GM12865 (cell line): Measurements from ENCODE around the gene SAXO1.

Experiments
- DNase-seq: peaks from one replicate; pipeline ENCODE4 v3.0.0; 2010; ENCODE audit warnings: low read depth
- H3K4me3 ChIP-seq: 2 replicates; pipeline ENCODE4 v1.5.1; 2011; ENCODE audit warnings: mild to moderate bottlenecking, low read depth, low read length, control low read depth
- TF ChIP-seq, protein P1 (sequence below): IDR thresholded peaks from 2 replicates; pipeline ENCODE4 v1.5.1; 2011; ENCODE audit warnings: low read length, control low read depth, low read depth, inconsistent platforms; ENCODE audit not compliant: insufficient read depth; ENCODE audit errors: missing control alignments

SAXO1 gene

DNA sequence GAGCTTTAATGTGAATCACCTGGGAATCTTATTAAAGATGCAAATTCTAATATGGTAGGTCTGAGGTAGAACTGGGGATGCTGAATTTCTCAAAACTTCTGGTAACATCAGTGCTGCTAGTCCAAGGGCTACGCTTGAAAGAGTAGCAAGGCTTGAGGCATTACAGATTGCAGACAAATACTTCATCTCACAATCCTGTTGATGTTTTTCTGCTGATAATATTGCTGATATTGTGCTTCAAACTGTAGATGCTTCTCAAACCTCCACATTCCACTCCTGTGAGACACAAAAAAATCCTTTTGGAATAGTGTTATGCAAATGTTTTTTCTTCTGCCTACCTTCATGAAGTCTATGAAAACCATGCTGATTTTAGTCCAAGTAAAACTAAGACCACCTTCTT, 139.5 kb downstream of the SAXO1 start:
- H3K4me3 ChIP-seq: no peak overlapping the region
- no peak for DNase-seq
- TF ChIP-seq, protein P1, sequence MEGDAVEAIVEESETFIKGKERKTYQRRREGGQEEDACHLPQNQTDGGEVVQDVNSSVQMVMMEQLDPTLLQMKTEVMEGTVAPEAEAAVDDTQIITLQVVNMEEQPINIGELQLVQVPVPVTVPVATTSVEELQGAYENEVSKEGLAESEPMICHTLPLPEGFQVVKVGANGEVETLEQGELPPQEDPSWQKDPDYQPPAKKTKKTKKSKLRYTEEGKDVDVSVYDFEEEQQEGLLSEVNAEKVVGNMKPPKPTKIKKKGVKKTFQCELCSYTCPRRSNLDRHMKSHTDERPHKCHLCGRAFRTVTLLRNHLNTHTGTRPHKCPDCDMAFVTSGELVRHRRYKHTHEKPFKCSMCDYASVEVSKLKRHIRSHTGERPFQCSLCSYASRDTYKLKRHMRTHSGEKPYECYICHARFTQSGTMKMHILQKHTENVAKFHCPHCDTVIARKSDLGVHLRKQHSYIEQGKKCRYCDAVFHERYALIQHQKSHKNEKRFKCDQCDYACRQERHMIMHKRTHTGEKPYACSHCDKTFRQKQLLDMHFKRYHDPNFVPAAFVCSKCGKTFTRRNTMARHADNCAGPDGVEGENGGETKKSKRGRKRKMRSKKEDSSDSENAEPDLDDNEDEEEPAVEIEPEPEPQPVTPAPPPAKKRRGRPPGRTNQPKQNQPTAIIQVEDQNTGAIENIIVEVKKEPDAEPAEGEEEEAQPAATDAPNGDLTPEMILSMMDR: no peak

DNA sequence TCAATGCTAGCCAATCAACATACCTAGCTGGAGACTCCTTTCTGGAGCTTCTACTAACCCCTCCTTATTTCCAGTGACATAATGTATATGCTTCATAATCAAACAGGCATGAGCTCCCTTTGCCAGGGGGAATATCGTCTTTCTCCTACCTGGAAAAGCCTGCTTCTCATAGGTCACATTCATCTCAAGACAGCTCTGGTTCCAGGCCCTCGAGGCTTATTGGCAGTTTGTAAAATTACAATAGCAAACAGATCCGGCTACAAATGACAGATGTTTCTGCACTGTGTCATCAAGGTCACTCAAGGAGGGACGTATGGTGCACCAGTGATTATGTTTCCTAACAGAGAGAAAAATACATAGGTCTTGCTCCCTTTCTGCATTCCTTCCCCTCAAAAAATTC, 140.0 kb downstream of the SAXO1 start:
- no peak overlapping the region for H3K4me3 ChIP-seq
- TF ChIP-seq, protein P1: no peak
- DNase-seq: no peak

- H3K4me3 ChIP-seq: no peak overlapping the region
- no peak for DNase-seq
- TF ChIP-seq, protein P1: no peak
These were observed 140.9 kb downstream of the SAXO1 start for GRCh38 chr9:18891946-18892670.

DNA sequence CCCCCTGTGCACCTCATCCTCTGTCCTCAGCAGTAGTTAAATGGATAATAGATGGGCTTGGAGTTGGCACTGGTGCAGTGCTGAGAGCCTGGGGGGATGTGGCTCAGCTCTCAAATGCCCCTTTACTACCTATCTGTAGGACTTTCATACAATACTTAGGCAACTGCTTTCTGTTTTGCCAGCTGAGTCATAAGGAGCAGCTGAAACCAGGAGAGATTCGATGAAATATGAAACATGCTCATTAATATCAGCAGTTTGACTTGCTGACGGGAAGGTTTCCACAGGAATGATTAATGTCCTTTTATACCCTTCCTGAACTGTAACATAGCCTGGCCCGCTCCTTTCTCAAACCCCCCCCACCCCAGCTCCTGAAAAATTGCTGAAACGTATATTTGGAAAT, 142.6 kb downstream of the SAXO1 start:
- TF ChIP-seq, protein P1: no peak
- peak; percentile 56 for DNase-seq
- H3K4me3 ChIP-seq: no peak overlapping the region

DNA sequence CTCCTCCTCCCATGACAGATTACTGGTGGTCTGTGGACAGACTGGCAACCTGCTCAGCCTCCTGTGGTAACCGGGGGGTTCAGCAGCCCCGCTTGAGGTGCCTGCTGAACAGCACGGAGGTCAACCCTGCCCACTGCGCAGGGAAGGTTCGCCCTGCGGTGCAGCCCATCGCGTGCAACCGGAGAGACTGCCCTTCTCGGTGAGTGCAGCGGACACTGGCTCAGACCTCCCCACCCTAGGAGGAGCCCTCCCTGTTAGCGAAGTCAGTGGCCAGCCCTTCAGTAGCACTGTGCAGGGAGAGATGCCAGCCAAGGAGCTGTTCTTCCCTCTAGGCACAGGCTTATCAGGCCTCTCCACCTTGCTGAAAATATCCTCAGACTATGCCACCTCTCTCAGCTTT, 143.5 kb downstream of the SAXO1 start:
- no peak for DNase-seq
- H3K4me3 ChIP-seq: no peak overlapping the region
- TF ChIP-seq, protein P1: no peak

- no peak for DNase-seq
- TF ChIP-seq, protein P1: no peak
- no peak overlapping the region for H3K4me3 ChIP-seq
These were observed 144.7 kb downstream of the SAXO1 start for GRCh38 chr9:18888290-18888689.

DNA sequence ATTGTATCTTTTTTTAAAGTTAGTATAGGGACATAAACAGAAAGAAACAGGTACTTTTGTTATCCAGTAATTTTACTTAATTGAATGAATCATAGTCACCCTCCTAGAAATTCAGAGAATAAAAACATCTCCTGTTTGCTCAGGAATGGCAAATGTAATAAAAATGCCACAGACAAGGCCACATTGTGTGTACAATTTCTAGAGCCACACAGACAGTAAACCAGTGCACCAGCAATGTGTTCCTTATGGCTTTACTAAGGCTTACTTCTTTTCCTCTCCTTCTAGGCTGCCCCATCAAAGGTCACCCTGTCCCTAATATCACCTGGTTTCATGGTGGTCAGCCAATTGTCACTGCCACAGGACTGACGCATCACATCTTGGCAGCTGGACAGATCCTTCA, 145.5 kb downstream of the SAXO1 start:
- no peak overlapping the region for H3K4me3 ChIP-seq
- DNase-seq: no peak
- TF ChIP-seq, protein P1: no peak
